GM18868 (cell line): ENCODE results near the gene ELOB.

Experiments used
- ATAC-seq: cut with Tn5 transposase; IDR thresholded peaks from one replicate; pipeline ENCODE4 v1.9.1; 2021; ENCODE audit warnings: mild to moderate bottlenecking, moderate library complexity; ENCODE audit not compliant: unreplicated experiment

Gene ELOB

GRCh38 chr16:2811703-2812471 lies 34.8 kb upstream of the ELOB start:
- ATAC-seq, result no peak

DNA sequence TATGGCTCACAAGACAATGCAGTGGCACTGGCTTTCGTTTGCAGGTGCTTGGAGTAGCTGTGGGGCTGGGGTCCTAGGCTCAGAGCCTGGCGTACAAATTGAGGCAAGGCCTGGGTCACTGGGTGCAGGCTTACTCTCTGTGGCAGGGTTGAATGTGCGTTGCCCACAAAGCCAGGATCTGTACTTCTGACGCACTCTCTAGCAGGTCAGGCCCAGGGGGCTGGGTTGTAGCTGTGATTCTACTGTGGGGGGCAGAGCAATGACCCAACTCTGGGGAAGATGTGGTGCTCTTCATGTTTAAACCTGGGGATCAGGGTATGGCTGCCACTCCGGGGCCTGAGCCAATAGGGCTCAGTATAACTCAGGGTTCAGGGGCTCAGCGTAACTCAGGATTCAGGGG lies 33.6 kb upstream of the ELOB start:
- no peak for ATAC-seq

- ATAC-seq, result no peak
These were observed 32.2 kb upstream of the ELOB start for GRCh38 chr16:2809149-2809760.

GRCh38 chr16:2808181-2808580 lies 31.1 kb upstream of the ELOB start:
- no peak for ATAC-seq

DNA sequence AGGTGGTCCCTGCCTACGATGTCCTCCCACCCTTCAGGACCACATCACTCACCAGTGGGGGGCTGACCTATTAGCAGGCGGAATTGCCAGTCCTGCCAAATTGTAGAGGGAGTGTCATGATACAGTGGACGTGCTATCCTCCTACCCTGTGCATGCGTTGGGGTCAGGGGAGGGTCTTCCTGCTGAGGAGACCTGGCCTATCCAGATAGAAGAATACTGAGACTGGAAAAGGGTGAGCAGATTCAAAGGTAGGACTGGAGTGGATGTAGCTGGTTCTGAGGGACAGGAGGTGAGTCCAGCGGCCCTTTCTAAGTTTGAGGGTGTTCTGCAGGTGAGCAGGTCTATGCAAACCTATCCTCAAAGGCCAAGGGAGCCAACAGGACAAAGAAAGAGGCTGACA lies 29.2 kb upstream of the ELOB start:
- ATAC-seq, result no peak

GRCh38 chr16:2804728-2805127 lies 27.6 kb upstream of the ELOB start:
- no peak for ATAC-seq

GRCh38 chr16:2803545-2804195 lies 26.6 kb upstream of the ELOB start:
- ATAC-seq, result no peak

- no peak for ATAC-seq
These were observed 22.8 kb upstream of the ELOB start for GRCh38 chr16:2799859-2800226.

GRCh38 chr16:2799205-2799858 lies 22.3 kb upstream of the ELOB start:
- ATAC-seq, result no peak

DNA sequence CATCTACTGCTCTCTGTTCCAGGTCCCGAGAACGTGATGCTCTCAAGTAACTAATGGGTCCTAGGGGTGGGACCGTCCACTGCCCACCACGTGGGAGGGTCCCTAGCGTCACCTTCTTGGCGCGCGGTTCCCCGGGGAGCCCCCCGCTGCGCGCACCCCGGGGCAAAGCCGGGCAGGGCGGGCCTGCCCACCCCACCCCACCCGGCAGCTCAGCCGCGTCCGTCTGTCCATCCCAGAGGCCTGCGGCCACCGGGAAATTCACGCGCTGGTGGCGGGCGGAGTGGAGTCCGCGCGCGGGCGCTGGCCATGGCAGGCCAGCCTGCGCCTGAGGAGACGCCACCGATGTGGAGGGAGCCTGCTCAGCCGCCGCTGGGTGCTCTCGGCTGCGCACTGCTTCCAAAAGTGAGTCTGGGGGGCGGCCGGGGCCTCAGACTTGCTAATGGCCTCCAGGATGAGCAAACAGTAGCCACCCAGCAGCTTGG lies 21.7 kb upstream of the ELOB start:
- no peak for ATAC-seq

- no peak for ATAC-seq
These were observed 18.5 kb upstream of the ELOB start for GRCh38 chr16:2795395-2796143.

- ATAC-seq, result no peak
These were observed 15.9 kb upstream of the ELOB start for GRCh38 chr16:2792940-2793339.

DNA sequence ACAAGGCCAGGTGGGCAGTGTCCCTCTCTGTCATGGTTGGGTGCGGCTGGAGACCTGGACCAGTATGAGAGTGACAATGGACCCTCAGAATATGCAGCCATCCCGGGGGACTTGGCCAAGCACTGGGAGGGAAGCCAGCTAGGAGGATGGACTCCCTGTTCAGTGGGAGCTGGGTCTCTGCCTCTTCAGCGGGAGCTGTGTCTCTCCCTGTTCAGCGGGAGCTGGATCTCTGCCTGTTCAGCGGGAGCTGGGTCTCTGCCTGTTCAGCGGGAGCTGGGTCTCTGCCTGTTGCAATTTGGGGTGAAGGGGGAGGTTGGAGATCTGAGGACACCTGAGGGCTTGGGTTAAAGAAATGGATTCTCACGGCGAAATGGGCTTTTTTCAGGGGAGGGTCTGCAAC lies 14.1 kb upstream of the ELOB start:
- no peak for ATAC-seq

DNA sequence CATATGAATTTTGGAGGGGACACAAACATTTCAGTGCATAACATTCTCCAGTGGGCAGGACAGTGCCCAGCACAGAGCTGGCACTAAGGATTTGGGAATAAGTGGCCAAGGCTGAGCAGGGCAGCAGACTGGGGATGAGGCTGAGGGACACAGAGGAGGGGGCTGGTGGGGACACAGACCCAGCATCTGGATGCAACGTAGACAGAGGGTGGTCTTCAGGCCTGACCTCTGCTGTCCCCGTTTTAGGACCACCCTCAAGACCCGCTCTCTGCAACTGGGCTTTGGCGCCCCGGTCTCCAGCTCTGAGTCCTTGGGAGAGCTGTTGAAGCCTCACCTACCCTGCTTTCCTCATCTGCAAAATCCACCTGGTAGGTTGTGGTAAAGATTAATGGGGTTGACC lies 13.6 kb upstream of the ELOB start:
- ATAC-seq, result no peak

GRCh38 chr16:2787961-2788360 lies 10.9 kb upstream of the ELOB start:
- no peak for ATAC-seq

DNA sequence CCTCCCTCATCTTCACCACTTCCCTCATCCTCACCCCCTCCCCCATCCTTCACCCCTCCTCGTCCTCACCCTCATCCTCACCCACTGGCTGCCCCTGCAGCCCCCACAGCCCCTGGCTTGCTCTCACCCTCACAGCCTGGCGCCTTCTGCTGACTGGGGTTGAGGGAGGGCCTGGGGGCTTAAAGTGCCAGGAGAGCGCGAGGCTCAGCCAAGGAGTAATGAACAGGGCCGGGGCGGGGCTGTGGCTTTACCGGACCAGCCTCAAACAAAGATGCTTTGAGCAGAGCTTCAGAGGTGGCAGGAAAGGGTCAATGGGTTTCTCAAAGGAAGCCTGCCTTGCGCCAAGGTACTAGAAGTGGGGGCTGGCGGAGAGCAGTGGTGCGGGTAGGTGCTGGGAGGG lies 10.3 kb upstream of the ELOB start, which contains the start of gene PRSS33:
Gene PRSS33, minus strand, starts transcription at position 155 of the 400 bp plus-strand sequence. CDS start 1,013 bp downstream, outside the sequence.
- ATAC-seq, result no peak

GRCh38 chr16:2786826-2787151 lies 9.7 kb upstream of the ELOB start:
- no peak for ATAC-seq

DNA sequence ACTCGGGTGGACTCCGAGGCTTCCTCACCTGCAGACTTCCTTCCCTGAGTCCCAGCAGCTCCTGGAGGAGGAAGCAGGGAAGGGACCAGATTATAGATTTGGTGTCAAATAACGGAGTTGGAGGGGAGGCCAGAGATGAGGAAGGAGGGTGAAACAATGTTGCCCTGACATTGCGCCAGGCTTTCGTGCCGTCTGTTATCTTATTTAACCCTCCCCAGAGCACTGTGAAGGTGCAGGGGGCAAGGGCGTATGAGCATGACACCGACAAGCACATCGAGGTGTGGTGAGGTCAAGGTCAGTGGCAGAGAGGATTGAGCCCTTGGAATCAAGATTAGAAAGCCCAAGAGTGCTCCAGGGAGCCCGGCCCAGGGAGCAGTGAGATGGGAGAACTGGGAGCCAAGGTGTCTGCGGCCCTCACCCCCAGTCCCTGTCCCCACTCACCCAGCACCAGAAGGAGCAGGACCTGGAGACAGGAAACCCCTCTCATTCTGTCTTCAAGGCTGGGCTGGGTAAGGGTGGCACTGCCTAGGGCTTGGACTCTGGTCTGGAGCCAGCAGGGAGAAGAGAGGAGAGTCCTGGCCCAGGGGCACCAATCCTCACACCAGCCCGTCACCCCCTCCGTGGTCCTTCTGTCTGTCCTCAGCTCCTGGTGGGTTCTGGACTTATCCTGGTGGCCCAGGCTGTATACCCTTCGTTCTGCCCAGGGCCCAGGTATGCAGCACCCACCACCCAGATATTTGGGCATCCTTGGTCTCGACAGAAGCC lies 9.2 kb upstream of the ELOB start:
- ATAC-seq, result no peak

DNA sequence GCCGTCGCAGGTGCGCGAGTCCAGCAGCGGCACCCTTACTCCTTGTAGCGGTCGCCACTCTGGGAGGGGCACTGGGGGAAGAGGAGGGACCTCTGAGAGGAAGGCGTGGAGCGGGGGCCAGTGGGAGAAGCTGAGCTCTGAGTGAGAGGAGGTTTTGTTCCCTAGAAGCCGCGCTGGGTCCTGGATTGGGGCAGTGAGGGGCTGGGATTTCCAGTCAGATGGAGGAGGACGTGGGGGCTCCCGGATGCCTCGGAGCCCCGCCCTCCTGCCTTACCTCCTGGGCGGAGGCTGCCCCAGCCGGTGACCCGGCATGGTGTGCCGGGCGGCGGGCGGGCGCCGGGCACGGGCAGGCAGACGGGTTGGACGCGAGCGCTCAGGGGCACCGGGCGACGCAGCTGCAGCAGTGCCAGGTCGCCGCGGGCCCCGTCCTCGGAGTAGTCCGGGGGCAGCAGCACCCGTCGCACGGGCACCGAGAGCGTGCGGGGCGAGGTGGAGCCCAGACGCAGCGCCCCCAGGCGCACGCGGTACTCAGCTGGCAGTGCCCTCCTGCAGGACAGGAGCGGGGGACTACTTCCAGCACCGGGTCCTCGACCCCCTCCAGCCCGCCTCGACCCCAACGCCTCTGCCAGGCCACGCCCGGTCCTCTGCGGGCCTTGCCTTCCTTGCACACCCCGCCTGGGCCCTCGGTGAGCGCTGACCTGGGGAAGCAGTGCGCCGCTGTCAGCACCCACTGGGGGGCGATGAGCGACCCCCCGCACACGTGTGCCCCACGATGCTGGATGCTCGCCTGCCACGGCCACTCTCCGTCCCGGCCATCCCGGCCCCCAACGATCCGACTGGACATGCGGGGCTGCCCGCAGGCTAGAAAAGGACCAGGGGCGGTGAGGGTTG lies 8.3 kb upstream of the ELOB start:
- no peak for ATAC-seq
